ENCODE measurements around the gene DCUN1D5. TPM values are rescaled to one million over a fixed set of nuclear protein-coding genes. Genes with fewer than 3 reads are reported as not detected.
"Not testable (repeated sequence)": the region's sequence is repeated elsewhere in the genome, so short reads cannot be mapped to it uniquely, and the experiment has no call there.

Gene DCUN1D5
- polyA plus RNA-seq, 12 donors, result 26.8 to 51.6 (median 38.2) TPM; not detected in 1

DNA sequence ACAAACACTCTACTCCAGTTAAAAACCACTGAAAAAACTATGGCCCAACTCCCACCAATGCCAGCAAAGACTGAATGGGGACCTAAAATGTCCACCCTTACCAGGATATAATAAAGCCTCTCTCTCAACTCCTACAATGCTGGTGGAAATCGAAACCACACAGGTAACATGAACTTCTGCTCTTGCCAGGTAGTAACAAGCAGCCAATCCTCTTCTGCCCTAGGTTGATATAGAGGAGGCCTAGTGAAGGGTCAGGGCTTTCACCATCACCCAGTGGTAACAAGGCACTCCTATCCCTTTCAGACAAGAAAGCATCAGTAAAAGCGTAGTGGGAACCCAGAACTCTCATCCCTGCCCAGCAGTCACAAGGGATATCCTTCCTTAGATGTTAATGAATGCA lies 22.6 kb downstream of the DCUN1D5 start:
- DNase-seq, result no peak

DNA sequence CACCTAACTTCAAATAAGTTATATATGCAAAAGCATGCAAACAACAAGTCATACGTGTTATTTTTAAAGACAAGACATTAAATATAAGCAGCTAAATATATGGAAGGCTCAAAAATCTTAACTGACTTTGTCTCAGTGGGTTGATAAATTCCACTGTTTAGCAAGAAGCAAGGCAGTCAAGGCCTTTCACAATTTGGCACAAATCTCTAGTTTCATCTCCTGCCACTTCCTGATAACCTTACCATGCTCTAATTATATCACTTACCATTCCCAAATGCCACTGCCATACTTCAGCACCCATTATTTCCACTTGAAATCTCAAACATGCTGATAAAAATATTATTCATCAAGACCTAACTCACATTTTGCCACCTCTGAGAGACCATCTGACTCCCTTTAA lies 24.8 kb downstream of the DCUN1D5 start:
- DNase-seq, result no peak

DNA sequence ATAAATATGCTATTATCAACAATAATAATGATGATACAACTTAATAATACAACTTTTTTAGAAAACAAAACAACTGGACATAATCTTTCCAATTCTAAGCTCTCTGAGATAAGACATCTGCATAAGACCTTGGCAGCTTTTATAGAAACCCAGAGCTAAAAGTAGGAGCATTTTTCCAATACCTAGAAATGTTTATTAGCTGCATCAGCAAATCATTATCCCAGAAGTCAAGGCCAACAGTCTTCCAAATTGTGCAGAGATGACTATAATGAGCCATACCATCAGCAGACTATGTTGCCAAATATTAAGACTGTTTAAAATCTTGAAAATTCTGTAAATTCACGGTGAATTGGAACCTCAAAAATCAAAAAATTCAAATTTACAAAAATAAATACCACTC lies 30.3 kb downstream of the DCUN1D5 start:
- DNase-seq, result no peak

GRCh38 chr11:103055221-103055890 lies 36.6 kb downstream of the DCUN1D5 start:
- peak; percentile 45 for DNase-seq

GRCh38 chr11:103053997-103054396 lies 38.0 kb downstream of the DCUN1D5 start:
- DNase-seq, result no peak

DNA sequence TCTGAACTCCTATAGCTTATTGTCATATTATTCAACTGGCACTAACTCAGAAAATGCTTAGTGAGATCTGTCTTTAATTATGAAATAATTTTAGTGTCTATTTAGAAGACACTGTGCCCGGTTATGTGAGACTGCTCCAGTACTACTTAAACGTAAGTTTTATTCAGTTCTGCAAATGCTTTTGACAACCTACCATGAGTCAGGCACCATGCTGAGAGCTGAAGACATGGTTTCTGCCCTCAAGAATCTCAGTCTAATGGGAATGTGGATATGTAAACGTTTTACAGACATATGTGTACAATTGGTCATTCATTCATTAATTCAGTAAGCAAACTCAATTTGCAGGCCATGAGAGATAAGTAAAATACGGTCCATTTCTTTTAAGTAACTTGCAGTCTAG lies 40.0 kb downstream of the DCUN1D5 start:
- no peak for DNase-seq

DNA sequence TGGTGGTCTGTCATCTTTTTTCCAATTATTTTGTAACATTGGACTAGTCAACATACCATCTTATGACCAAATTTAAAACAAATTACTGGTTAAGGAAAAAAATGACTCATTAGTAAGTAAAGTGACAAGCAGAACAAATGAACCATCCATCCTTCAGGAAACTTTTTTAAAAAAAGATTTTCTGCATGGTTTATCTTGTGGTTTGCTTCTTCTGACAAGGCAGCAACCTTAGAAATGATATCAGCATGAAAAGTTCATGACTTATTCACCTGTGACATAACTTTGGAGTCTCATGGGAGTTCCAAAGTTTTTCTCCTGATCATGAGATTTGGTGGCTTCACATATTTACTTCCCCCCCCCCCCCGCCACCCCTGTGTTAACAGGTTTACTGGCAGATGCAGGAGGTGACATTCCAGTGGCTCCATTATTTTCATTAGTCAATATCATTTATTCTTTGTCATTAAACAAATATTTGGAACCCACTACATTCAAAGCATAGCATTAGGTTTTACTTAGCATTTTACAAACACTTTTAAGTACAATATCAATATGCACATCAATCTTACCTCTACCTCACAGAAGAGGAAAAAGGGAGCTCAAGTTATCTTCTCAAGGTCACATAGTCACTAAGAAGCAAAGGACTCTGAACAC lies 40.7 kb downstream of the DCUN1D5 start:
- DNase-seq, result no peak

GRCh38 chr11:103050351-103050750 lies 41.6 kb downstream of the DCUN1D5 start:
- DNase-seq, result no peak

GRCh38 chr11:103047837-103048236 lies 44.1 kb downstream of the DCUN1D5 start:
- no peak for DNase-seq

- no peak for DNase-seq
Observed at GRCh38 chr11:103043826-103044678, 47.9 kb downstream of the DCUN1D5 start.

- DNase-seq, result no peak
Observed at GRCh38 chr11:103042161-103042560, 49.8 kb downstream of the DCUN1D5 start.

DNA sequence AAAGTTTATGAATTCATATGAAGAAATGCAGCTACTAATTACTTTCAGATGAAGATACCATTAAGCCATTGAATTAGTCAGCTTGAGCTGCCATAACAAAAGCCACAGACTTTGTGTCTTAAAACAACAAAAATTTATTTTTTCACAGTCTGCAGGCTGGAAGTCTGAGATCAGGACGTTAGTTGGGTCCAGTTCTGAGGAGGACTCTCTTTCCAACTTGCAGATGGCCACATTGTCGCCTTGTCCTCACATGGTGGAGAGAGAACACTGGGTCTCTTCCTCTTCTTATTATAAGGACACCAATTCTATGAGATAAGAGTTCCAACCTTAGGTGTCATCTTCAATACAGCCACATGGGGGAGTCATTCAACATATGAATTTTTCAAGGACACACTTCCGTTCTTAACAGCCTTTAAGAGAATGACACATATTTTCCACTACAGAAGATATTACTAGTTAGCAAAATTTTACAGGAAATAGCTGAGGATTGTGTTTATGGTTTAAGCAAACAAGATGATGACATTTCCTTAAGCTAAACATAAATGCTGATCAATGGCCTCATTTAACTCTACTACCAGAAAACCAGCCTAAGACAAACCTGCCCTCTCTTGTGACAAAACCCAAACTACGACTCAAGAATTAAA lies 56.0 kb downstream of the DCUN1D5 start:
- peak; percentile 47 for DNase-seq

DNA sequence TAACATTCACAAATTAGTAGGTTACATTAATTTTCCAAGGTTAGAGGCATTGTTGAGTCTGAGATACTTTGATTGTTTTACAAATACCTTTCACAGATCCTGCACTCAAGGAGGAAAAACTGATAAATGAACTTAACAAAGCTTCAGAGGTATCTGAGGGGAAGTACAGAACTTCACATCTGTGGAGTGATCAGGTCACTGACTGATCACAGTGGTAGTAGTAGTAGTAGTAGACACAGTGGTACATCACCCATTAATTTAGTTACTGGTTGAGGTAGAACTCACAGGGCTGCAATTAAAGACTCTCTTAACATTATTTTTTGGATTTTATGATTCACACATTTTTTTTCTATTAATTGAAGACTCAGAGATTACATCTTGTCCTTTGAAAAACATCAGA lies 56.7 kb downstream of the DCUN1D5 start:
- no peak for DNase-seq

GRCh38 chr11:103031834-103032233 lies 60.1 kb downstream of the DCUN1D5 start:
- DNase-seq, result no peak

- no peak for DNase-seq
Observed at GRCh38 chr11:103029401-103029800, 62.6 kb downstream of the DCUN1D5 start.

DNA sequence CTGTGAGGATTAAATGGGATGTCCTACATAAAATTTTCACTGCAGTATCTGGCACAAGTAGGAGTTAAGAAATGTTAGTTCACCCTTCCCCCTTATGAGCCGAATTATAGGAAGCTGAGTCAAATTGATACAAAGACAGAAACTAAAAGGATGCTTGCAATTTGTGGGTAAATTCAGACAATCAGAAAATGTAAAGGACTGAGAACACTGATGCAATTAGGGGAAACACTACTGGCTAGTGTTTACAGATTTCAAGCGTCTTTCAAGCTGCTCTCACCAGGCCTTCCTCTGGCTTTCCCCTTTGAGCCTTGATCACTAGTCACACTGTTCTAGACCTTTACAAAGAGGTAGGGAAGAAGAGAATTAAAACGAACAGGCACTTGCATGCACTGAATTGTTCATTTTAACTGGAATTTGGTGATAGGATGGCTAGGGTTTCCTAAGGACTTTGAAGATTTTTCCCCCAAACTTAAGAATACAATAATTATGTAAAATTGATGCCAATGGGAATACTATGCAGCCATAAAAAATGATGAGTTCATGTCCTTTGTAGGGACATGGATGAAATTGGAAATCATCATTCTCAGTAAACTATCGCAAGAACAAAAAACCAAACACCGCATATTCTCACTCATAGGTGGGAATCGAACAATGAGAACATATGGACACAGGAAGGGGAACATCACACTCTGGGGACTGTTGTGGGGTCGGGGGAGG lies 63.5 kb downstream of the DCUN1D5 start:
- not testable (repeated sequence) for DNase-seq

- DNase-seq, result no peak
Observed at GRCh38 chr11:103024086-103024485, 67.9 kb downstream of the DCUN1D5 start.

DNA sequence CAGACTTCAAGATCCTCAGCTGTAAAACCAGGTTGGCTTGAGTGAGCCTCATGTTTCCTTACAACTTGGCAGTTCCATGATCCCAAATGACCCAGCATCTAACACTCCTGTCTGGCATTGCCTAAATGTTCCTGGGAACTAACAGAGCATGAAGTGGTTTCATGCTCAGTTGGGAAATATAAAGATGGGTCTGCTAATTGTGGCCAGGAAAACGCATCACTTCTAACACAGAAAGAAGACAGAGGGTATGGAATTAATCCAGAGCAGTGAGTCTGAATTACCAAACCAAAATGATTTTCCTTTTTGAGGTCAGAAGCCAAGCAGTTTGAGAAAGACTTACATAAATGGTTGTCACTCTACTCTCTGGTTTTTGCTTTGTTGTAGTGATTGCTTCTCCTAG lies 75.9 kb downstream of the DCUN1D5 start:
- DNase-seq, result no peak

- DNase-seq, result no peak
Observed at GRCh38 chr11:103013421-103013820, 78.5 kb downstream of the DCUN1D5 start.

Data from muscle of arm (tissue), 12 donors.